HepG2 (cell line): Measurements from ENCODE around the gene SAMMSON. TPM values are rescaled to one million over a fixed set of nuclear protein-coding genes. Genes with fewer than 3 reads are reported as not detected.

ENCODE experiments used
- ATAC-seq: fragments of 200-7000 bp; cut with Tn5 transposase; 3 replicates; pipeline ENCODE4 v1.9.1; 2020; ENCODE audit warnings: mild to moderate bottlenecking, moderate library complexity
- BruUV-seq: library from RNA; stranded (reverse); fragments of 400-500 nt; replicated peaks from 2 replicates; lab custom pipeline; 2021; lab: Mats Ljungman, UMichigan
- CTCF ChIA-PET: fragments of 300-600 bp; formaldehyde crosslinking; extraction: SDS; loops from one replicate; lab custom pipeline; 2021; ENCODE audit warnings: low total read pairs, inconsistent platforms, low intra/inter-chr PET ratio; lab: Yijun Ruan, JAX
- POLR2A ChIA-PET: fragments of 350-600 bp; sonication (Branson Sonifier 250); formaldehyde crosslinking; loops from one replicate; lab custom pipeline; 2020; ENCODE audit warnings: antibody characterized with exemption, inconsistent platforms; lab: Yijun Ruan, JAX
- DNase-seq: peaks from one replicate; pipeline ENCODE4 v3.0.0-alpha.2; 2015; ENCODE audit warnings: low spot score
- FAIRE-seq: peaks from 3 replicates; lab custom pipeline; 2011; peaks lifted over from hg19 to GRCh38; lab: Jason Lieb, UNC
- H2AFZ ChIP-seq: one replicate; pipeline ENCODE4 v1.6.1; 2011; ENCODE audit warnings: low read length, inconsistent platforms
- H3K27ac ChIP-seq: fragments of 300-600 bp; 3 replicates; pipeline ENCODE4 v1.8.0; 2011; ENCODE audit warnings: mixed run types, mild to moderate bottlenecking, mixed read lengths, low read length, inconsistent platforms; ENCODE audit not compliant: insufficient read depth; ENCODE audit errors: extremely low read length
- H3K27me3 ChIP-seq, 2 experiments: fragments of 200-600 bp in 1 of 2; 2 replicates in 1 of 2; 3 replicates in 1 of 2; pipeline versions ENCODE4 v1.6.0 to v1.8.0; 2011; ENCODE audit warnings: low read length in 2 of 2, mild to moderate bottlenecking in 2 of 2, moderate library complexity in 2 of 2, inconsistent platforms in 1 of 2; ENCODE audit not compliant: insufficient read depth in 2 of 2, control insufficient read depth in 1 of 2
- H3K36me3 ChIP-seq, 2 experiments: fragments of 200-600 bp in 1 of 2; replicated peaks in 1 of 2; 2 replicates in 1 of 2; 3 replicates in 1 of 2; pipeline versions ENCODE4 v1.5.1 to v1.8.0; 2011; ENCODE audit warnings: low read length in 2 of 2, inconsistent platforms in 1 of 2; ENCODE audit not compliant: insufficient read depth in 2 of 2, control insufficient read depth in 1 of 2
- H3K4me1 ChIP-seq: 2 replicates; pipeline ENCODE4 v1.5.1; 2012; ENCODE audit warnings: low read length, inconsistent platforms; ENCODE audit not compliant: insufficient read depth
- H3K4me2 ChIP-seq: 2 replicates; pipeline ENCODE4 v1.6.0; 2011; ENCODE audit warnings: low read depth, low read length, inconsistent platforms
- H3K4me3 ChIP-seq, 3 experiments: fragments of 200-600 bp in 1 of 3; sonication (generic), shearing (Covaris generic) in 1 of 3; replicated peaks in 1 of 3; 2 replicates each; pipeline ENCODE4 v1.5.1; 2011 to 2016; ENCODE audit warnings: low read length in 3 of 3, inconsistent platforms in 2 of 3, low read depth in 2 of 3, mild to moderate bottlenecking in 2 of 3, control low read depth in 1 of 3, mixed read lengths in 1 of 3; ENCODE audit not compliant: insufficient read depth in 1 of 3
- H3K79me2 ChIP-seq: one replicate; pipeline ENCODE4 v1.6.1; 2011; ENCODE audit warnings: low read length, inconsistent platforms; ENCODE audit not compliant: insufficient read depth
- H3K9ac ChIP-seq: 2 replicates; pipeline ENCODE4 v1.6.0; 2011; ENCODE audit warnings: mild to moderate bottlenecking, low read depth, low read length, inconsistent platforms; ENCODE audit not compliant: insufficient read depth
- H3K9me3 ChIP-seq: 2 replicates; pipeline ENCODE4 v1.5.1; 2012; ENCODE audit warnings: mild to moderate bottlenecking, low read length
- H4K20me1 ChIP-seq: 2 replicates; pipeline ENCODE4 v1.6.0; 2011; ENCODE audit warnings: inconsistent platforms, mild to moderate bottlenecking, low read length, moderate library complexity; ENCODE audit not compliant: insufficient read depth
- HDAC1 ChIP-seq: sonication (generic); formaldehyde crosslinking; IDR thresholded peaks from 2 replicates; pipeline ENCODE4 v1.5.1; 2020; ENCODE audit warnings: mild to moderate bottlenecking, missing genetic modification reagents
- KAT2B ChIP-seq: fragments of 150-350 bp; IDR thresholded peaks from 2 replicates; pipeline ENCODE4 v1.6.1; 2014; ENCODE audit warnings: low read depth, low read length, borderline replicate concordance
- SNAI1 ChIP-seq: sonication (generic); formaldehyde crosslinking; IDR thresholded peaks from 2 replicates; pipeline ENCODE4 v1.5.0; 2020; ENCODE audit warnings: mild to moderate bottlenecking, missing genetic modification reagents, borderline replicate concordance
- ZBTB1 ChIP-seq: sonication (generic); formaldehyde crosslinking; IDR thresholded peaks from 2 replicates; pipeline ENCODE4 v1.4.0; 2020; ENCODE audit warnings: missing genetic modification reagents, borderline replicate concordance
- ZNF17 ChIP-seq: sonication (generic); formaldehyde crosslinking; IDR thresholded peaks from 2 replicates; pipeline ENCODE4 v1.5.0; 2020; ENCODE audit warnings: mild to moderate bottlenecking, missing genetic modification reagents
- ZNF510 ChIP-seq: sonication (generic); formaldehyde crosslinking; IDR thresholded peaks from 2 replicates; pipeline ENCODE4 v1.4.0; 2020; ENCODE audit warnings: low read depth, mild to moderate bottlenecking, missing genetic modification reagents
- WGBS: methylation state at CpG from one replicate; pipeline ENCODE4 v1.1.6; 2017; ENCODE audit warnings: low lambda C conversion rate; 5-methylcytosine and 5-hydroxymethylcytosine counted together
- in situ Hi-C: cut with HindIII; loops from 2 replicates; pipeline ENCODE4 v1.10.0; 2017; ENCODE audit warnings: low pct_unique_long_range_greater_than_20kb; ENCODE audit not compliant: extremely low pct_ligation_motif_present
- intact Hi-C: fragments of 100-400 bp; cut with micrococcal nuclease; formaldehyde crosslinking; loops from one replicate; pipeline ENCODE4 v1.10.0; 2022; ENCODE audit not compliant: unreplicated experiment
- polyA plus RNA-seq, 8 experiments: library from polyadenylated mRNA; depleted of rRNA in 3 of 8; stranded (reverse) in 7 of 8; unstranded in 1 of 8; fragments of >200 nt; fragmentation: Illumina TruSeq in 4 of 8; extraction: Trizol in 4 of 8; gene quantifications; 2 replicates each; pipeline versions ENCODE4 v1.2.1 to v1.2.3, GENCODE V29; 2011 to 2016; ENCODE audit warnings: low read depth in 4 of 8, missing spikeins in 1 of 8, mixed read lengths in 1 of 8; ENCODE audit not compliant: insufficient read depth in 1 of 8
- total RNA-seq, 5 experiments: library from RNA; depleted of rRNA; stranded (reverse); fragments of >200 nt; fragmentation: Illumina TruSeq; extraction: Trizol; gene quantifications; 2 replicates each; pipeline ENCODE4 v1.2.3, GENCODE V29; 2016; ENCODE audit warnings: low read depth in 1 of 5
- TF ChIP-seq, protein P1 (sequence below): sonication (generic); formaldehyde crosslinking; IDR thresholded peaks from 2 replicates; pipeline ENCODE4 v1.8.1; 2023; ENCODE audit warnings: mild to moderate bottlenecking, moderate library complexity, missing genetic modification reagents
- TF ChIP-seq, protein P2 (sequence below): sonication (generic); formaldehyde crosslinking; IDR thresholded peaks from 2 replicates; pipeline ENCODE4 v1.4.0; 2020; ENCODE audit warnings: missing genetic modification reagents

Gene SAMMSON
- total and polyA plus RNA-seq, 2 of the 13 experiments (the other 11 are each of a cell fraction or from before 2014, with no cell fraction given), result not detected

DNA sequence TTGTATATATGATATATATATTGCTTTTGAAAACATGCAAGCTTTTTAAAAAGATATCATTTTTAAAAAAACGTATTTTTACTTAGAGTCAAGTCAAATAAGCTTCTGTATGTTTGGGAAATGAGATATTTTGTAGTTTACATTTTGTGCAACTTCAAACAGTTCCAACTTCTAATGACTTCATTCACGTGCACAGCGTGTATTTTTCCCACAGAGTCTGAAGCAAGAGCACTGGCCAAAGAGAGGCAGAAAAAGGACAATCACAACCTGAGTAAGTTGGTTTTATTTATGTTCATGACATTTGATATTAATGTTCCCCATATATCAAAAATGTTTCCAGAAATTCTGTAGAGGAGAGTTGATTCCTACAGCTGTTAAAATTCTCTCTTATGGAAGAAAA is 47.9 kb upstream of the SAMMSON start:
- Histone ChIP-seq H3K9me3 (no peaks in the 10 kb centered on the region), H3K27me3 (no peaks in the 10 kb centered on the region), H3K4me2 (no peak overlapping the region), H3K27ac (no peak overlapping the region), H3K9ac (no peak overlapping the region), H3K36me3 (no peaks in the 10 kb centered on the region), H2AFZ (no peak overlapping the region), H3K4me3 (no peak overlapping the region), H4K20me1 (no peaks in the 10 kb centered on the region), H3K79me2 (no peaks in the 10 kb centered on the region), H3K4me1 (no peaks in the 10 kb centered on the region)
- POLR2A ChIA-PET, result no interaction called here
- WGBS, result 3% methylated on average over 3 of the region's 3 CpGs
- BruUV-seq, result no TSS peak
- intact Hi-C loops (no loop called here), in situ Hi-C loops (no loop called here)
- DNase-seq, result no peak
- FAIRE-seq, result no peak
- TF ChIP-seq HDAC1 (CRISPR knock-in tag), result no peak
- TF ChIP-seq SNAI1 (CRISPR knock-in tag), result no peak
- TF ChIP-seq, protein P1, sequence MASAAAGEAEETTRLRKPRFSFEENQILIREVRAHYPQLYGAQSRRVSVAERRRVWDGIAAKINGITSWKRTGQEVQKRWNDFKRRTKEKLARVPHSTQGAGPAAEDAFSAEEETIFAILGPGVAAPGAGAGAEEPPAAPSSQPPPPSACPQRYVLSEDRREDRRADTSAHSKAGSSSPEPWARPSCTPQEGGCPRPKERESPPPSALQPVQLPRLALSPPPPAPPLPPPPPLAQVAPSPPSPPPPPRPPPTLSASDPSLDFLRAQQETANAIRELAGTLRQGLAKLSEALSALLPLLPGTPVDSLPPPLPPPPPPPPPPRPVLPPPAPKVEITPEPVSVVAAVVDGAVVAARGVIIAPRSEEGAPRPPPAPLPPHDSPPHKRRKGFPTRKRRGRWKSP (CRISPR knock-in tag), result no peak
- TF ChIP-seq, protein P2, sequence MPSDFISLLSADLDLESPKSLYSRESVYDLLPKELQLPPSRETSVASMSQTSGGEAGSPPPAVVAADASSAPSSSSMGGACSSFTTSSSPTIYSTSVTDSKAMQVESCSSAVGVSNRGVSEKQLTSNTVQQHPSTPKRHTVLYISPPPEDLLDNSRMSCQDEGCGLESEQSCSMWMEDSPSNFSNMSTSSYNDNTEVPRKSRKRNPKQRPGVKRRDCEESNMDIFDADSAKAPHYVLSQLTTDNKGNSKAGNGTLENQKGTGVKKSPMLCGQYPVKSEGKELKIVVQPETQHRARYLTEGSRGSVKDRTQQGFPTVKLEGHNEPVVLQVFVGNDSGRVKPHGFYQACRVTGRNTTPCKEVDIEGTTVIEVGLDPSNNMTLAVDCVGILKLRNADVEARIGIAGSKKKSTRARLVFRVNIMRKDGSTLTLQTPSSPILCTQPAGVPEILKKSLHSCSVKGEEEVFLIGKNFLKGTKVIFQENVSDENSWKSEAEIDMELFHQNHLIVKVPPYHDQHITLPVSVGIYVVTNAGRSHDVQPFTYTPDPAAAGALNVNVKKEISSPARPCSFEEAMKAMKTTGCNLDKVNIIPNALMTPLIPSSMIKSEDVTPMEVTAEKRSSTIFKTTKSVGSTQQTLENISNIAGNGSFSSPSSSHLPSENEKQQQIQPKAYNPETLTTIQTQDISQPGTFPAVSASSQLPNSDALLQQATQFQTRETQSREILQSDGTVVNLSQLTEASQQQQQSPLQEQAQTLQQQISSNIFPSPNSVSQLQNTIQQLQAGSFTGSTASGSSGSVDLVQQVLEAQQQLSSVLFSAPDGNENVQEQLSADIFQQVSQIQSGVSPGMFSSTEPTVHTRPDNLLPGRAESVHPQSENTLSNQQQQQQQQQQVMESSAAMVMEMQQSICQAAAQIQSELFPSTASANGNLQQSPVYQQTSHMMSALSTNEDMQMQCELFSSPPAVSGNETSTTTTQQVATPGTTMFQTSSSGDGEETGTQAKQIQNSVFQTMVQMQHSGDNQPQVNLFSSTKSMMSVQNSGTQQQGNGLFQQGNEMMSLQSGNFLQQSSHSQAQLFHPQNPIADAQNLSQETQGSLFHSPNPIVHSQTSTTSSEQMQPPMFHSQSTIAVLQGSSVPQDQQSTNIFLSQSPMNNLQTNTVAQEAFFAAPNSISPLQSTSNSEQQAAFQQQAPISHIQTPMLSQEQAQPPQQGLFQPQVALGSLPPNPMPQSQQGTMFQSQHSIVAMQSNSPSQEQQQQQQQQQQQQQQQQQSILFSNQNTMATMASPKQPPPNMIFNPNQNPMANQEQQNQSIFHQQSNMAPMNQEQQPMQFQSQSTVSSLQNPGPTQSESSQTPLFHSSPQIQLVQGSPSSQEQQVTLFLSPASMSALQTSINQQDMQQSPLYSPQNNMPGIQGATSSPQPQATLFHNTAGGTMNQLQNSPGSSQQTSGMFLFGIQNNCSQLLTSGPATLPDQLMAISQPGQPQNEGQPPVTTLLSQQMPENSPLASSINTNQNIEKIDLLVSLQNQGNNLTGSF, result no peak
- TF ChIP-seq KAT2B, result no peak
- TF ChIP-seq ZNF510 (CRISPR knock-in tag), result no peak
- no peak for TF ChIP-seq ZBTB1 (CRISPR knock-in tag)
- no peak for TF ChIP-seq ZNF17 (CRISPR knock-in tag)
- CTCF ChIA-PET, result no interaction called here
- ATAC-seq, result no peak
